ENCODE measurements around the gene FXYD4. TPM values are rescaled to one million over a fixed set of nuclear protein-coding genes. Genes with fewer than 3 reads are reported as not detected.

Gene FXYD4
- total RNA-seq, 2 experiments from 2014 or later: not detected

DNA sequence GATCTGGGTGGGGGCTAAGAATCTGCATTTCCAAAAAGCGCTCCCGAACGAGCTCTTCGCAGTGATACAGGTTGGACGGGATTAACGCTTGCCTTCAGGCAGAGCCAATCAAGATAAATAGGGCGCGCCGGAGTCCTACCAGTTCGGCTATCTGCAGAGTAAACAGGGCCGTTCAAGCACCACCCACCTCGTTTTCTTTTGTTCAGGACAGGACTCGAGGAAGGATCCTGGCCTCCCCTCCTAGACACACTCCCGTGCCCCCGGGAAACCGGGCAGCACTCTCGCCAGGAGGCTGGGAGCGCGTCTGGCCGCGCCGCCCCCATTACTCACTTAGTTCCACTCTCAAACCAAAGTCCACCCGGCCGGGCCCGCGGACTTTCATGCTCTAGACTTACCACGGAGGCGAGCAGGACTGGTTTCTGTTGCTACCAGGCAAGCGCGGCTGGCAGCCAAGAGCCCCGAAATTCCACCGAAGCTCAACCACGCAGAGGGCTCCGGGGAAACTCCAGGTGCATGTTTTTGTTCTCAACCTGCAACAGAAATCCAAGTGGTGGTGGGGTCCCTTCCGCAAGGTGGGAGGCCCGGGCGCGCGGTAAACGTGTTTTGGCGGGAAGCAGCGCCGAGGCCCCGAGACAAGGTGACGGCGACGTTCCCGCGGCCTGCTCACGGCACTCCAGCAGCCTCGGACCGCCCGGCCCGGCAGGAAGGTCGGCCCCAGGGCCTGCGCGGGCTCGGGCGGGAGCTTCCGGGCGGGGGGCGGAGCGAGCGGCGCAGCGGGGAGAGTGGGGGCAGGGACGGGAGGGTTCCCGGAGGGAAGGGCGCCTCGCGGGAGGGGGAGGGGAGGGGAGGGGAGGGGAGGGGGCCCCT is 24.9 kb downstream of the FXYD4 start:
- peak; percentile 90 for DNase-seq
- peak overlapping the region; percentile 85 for H3K27ac Mint-ChIP-seq
- intact Hi-C loops (cut with DNase I, micrococcal nuclease): loop anchor here (2.0 to 10.0 kb wide), 4 partner anchors 34 to 613 kb away; partner anchors contain the start of genes BMS1 (in 1 of the 2), CSGALNACT2 (in 1 of the 2) and ZNF239 (in 1 of the 2)

DNA sequence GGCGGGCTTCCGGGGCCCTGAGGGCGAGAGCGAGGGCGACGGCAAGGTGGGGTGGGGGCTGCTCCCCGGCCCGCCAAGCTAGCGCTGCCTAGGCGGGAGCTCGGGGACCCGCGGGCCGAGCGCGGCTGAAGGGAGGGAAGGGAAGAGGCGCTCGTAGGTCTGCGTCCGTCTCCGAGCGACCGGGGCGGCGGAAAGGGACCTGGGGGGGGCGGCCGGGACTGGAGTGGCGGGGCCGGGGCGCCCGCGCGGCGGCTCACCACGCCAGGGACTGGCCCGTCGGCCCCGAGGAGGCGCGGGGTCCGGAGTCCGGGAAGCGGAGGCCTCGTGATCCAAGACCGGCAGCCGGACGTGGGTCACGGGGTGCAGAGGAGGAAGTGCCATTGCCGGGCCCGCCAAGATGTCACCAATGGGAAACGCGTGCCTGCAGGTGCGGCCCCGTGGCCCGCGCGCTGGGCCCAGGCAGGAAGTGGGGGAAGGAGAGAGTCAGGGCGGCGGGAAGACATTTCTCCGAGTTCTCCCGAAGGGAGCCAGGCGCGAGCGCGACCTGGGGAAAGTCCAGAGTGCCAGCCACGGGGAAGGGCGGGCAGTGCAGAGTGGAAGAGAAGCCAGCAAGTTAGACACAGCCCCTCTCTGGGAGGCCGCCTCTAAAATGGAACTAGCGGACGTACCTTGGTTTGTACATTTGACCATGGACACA is 25.6 kb downstream of the FXYD4 start:
- DNase-seq (peak; percentile 93), ATAC-seq (peak; percentile 72)
- intact Hi-C loops (cut with DNase I, micrococcal nuclease): loop anchor here (1.0 to 10.0 kb wide), 9 partner anchors 10 to 614 kb away; partner anchors contain the start of genes BMS1 (in 1 of the 2), CSGALNACT2 (in 1 of the 2) and ZNF239 (in 1 of the 2)
- Mint-ChIP-seq H3K9me3 (ENCODE audit: low read depth) (no peaks in the 10 kb centered on the region), H3K4me1 (peaks cover 63% of the 10 kb centered on the region), H3K36me3 (ENCODE audit: low read depth) (peaks cover 84% of the 10 kb centered on the region), H3K4me3 (peak overlapping the region; percentile 99), H3K27ac (peak overlapping the region; percentile 96), H3K27me3 (no peaks in the 10 kb centered on the region)
- CTCF ChIA-PET: interaction anchor here (0.5 to 2.5 kb wide), 4 partner anchors 10 to 245 kb away, joined by 3 to 9 read pairs (median 4); no protein-coding TSS in a partner anchor
- POLR2A ChIA-PET: interaction anchor here (0.6 to 2.2 kb wide), 6 partner anchors 11 to 57 kb away, joined by 3 to 24 read pairs (median 4); partner anchors contain the start of gene HNRNPF

More for the DNA sequence above, 24.9 kb downstream of the FXYD4 start:
- no peaks in the 10 kb centered on the region for H3K27me3 Mint-ChIP-seq
- ChIA-PET CTCF (interaction anchor here (0.5 to 2.5 kb wide), 5 partner anchors 11 to 244 kb away, joined by 3 to 9 read pairs (median 3); no protein-coding TSS in a partner anchor), POLR2A (interaction anchor here (0.8 to 2.2 kb wide), 7 partner anchors 10 to 57 kb away, joined by 3 to 24 read pairs (median 3); partner anchors contain the start of gene HNRNPF)
- H3K36me3 Mint-ChIP-seq (ENCODE audit: low read depth): peaks cover 84% of the 10 kb centered on the region
- H3K9me3 Mint-ChIP-seq (ENCODE audit: low read depth): no peaks in the 10 kb centered on the region
- H3K4me1 Mint-ChIP-seq: peaks cover 61% of the 10 kb centered on the region
- H3K4me3 Mint-ChIP-seq: peak overlapping the region; percentile 99
- peak; percentile 61 for ATAC-seq

GRCh38 chr10:43398939-43399319 is 27.5 kb downstream of the FXYD4 start:
- Mint-ChIP-seq H3K4me1 (peaks cover 64% of the 10 kb centered on the region), H3K36me3 (ENCODE audit: low read depth) (peaks cover 81% of the 10 kb centered on the region), H3K27me3 (no peaks in the 10 kb centered on the region)

DNA sequence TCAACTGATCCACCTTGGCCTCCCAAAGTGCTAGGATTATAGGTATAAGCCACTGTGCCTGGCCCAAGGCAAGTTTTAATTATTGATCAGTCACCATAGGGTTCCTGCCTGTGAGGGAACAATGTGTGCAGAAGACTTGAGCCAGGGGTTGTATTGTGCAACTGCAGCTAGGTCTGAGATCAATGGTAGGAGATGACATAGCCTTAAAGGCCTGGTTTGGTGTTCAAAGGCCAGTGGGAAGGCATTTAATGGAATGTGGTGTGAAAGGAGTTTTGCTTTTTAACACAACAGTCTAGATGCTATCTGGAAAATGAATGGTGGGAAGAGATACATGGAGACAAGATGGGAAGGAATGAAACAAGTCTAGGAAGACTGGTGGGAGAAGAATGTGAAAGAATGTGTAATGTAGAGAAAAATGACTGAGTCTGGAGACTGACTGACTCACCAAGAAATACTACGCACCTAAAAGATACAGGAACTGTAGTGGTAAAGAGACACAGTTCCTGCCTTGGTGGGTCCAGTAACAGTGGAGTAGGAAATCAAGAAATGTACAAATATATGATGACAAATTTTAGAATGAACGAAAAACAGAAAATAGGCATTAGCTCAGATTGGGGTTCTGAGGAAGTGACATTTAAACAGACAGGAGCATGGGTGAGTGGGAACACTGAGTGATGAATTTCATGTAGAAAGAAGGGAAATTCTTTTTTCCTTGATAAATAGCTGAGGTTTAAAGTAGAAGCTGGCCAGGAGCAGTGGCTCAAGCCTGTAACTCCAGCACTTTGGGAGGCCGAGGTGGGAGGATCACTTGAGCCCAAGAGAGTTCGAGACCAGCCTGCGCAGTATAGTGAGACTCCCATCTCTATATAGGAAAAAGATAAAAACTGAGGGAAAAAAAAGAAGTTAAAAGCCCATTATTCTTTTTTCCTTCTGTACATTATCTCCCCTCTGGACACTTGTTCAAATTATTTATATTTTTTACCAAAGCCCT is 28.2 kb downstream of the FXYD4 start:
- Mint-ChIP-seq H3K36me3 (ENCODE audit: low read depth) (peaks cover 83% of the 10 kb centered on the region), H3K27me3 (no peaks in the 10 kb centered on the region), H3K27ac (peak overlapping the region; percentile 96), H3K4me3 (peak overlapping the region; percentile 99), H3K9me3 (ENCODE audit: low read depth) (no peaks in the 10 kb centered on the region), H3K4me1 (peaks cover 64% of the 10 kb centered on the region)
- CTCF ChIA-PET: interaction anchor here (0.6 to 1.5 kb wide), 4 partner anchors 8 to 195 kb away, joined by 3 to 4 read pairs (median 4); no protein-coding TSS in a partner anchor
- no peak for DNase-seq
- peak; percentile 51 for ATAC-seq
- intact Hi-C loops (cut with DNase I, micrococcal nuclease): loop anchor here (1.0 to 10.0 kb wide), 6 partner anchors 8 to 262 kb away; partner anchors contain the start of genes CSGALNACT2 (in 1 of the 2) and ZNF239 (in 1 of the 2)
- POLR2A ChIA-PET: interaction anchor here (0.7 to 1.3 kb wide), 6 partner anchors 9 to 263 kb away, joined by 3 to 8 read pairs (median 5); no protein-coding TSS in a partner anchor

More at GRCh38 chr10:43398939-43399319, 27.5 kb downstream of the FXYD4 start:
- ChIA-PET CTCF (interaction anchor here (0.8 kb wide), 1 partner anchor 9 kb away, joined by 3 read pairs; no protein-coding TSS in a partner anchor), POLR2A (interaction anchor here (1.3 to 1.4 kb wide), 2 partner anchors 9 to 17 kb away, joined by 3 to 4 read pairs; no protein-coding TSS in a partner anchor)
- DNase-seq (no peak), ATAC-seq (no peak)
- intact Hi-C loops (cut with DNase I, micrococcal nuclease): loop anchor here (1.0 to 10.0 kb wide), 5 partner anchors 8 to 262 kb away; partner anchors contain the start of genes CSGALNACT2 (in 1 of the 2) and ZNF239 (in 1 of the 2)
- Mint-ChIP-seq H3K4me3 (peak overlapping the region; percentile 99), H3K27ac (peak overlapping the region; percentile 96), H3K9me3 (ENCODE audit: low read depth) (no peaks in the 10 kb centered on the region)

GRCh38 chr10:43401627-43402026 is 30.2 kb downstream of the FXYD4 start:
- H3K36me3 Mint-ChIP-seq (ENCODE audit: low read depth): peaks cover 82% of the 10 kb centered on the region
- peak overlapping the region; percentile 99 for H3K4me3 Mint-ChIP-seq
- intact Hi-C loops (cut with DNase I, micrococcal nuclease): loop anchor here in 1 of 2 experiments (10.0 kb wide), 1 partner anchor 193 kb away; no protein-coding TSS in a partner anchor
- H3K27ac Mint-ChIP-seq: peak overlapping the region; percentile 73
- CTCF ChIA-PET: interaction anchor here (0.7 kb wide), 1 partner anchor 114 kb away, joined by 3 read pairs; no protein-coding TSS in a partner anchor
- no peaks in the 10 kb centered on the region for H3K27me3 Mint-ChIP-seq
- POLR2A ChIA-PET: interaction anchor here (0.7 to 1.2 kb wide), 3 partner anchors 10 to 263 kb away, joined by 3 to 4 read pairs (median 3); partner anchors contain the start of gene CSGALNACT2
- H3K4me1 Mint-ChIP-seq: peaks cover 56% of the 10 kb centered on the region
- H3K9me3 Mint-ChIP-seq (ENCODE audit: low read depth): no peaks in the 10 kb centered on the region
- DNase-seq (no peak), ATAC-seq (no peak)

- no peaks in the 10 kb centered on the region for H3K9me3 Mint-ChIP-seq (ENCODE audit: low read depth)
- H3K4me1 Mint-ChIP-seq: peaks cover 56% of the 10 kb centered on the region
- peak overlapping the region; percentile 73 for H3K27ac Mint-ChIP-seq
- H3K36me3 Mint-ChIP-seq (ENCODE audit: low read depth): peaks cover 82% of the 10 kb centered on the region
- ATAC-seq (no peak), DNase-seq (no peak)
- H3K4me3 Mint-ChIP-seq: peak overlapping the region; percentile 99
- H3K27me3 Mint-ChIP-seq: no peaks in the 10 kb centered on the region
- CTCF ChIA-PET: no interaction called here
- intact Hi-C loops (cut with DNase I, micrococcal nuclease): loop anchor here in 1 of 2 experiments (10.0 kb wide), 1 partner anchor 193 kb away; no protein-coding TSS in a partner anchor
- POLR2A ChIA-PET: no interaction called here
These were observed 30.7 kb downstream of the FXYD4 start for GRCh38 chr10:43402176-43402575.

- Mint-ChIP-seq H3K27ac (peak overlapping the region; percentile 73), H3K27me3 (no peaks in the 10 kb centered on the region), H3K9me3 (ENCODE audit: low read depth) (no peaks in the 10 kb centered on the region), H3K4me1 (peaks cover 56% of the 10 kb centered on the region), H3K4me3 (peak overlapping the region; percentile 99), H3K36me3 (ENCODE audit: low read depth) (peaks cover 81% of the 10 kb centered on the region)
- no peak for DNase-seq
- POLR2A ChIA-PET: no interaction called here
- intact Hi-C loops (cut with DNase I, micrococcal nuclease): loop anchor here in 1 of 2 experiments (10.0 kb wide), 1 partner anchor 192 kb away; no protein-coding TSS in a partner anchor
- ATAC-seq: no peak
- CTCF ChIA-PET: no interaction called here
These were observed 31.5 kb downstream of the FXYD4 start for GRCh38 chr10:43402880-43403452.

- no peaks in the 10 kb centered on the region for H3K27me3 Mint-ChIP-seq
- intact Hi-C loops (cut with DNase I, micrococcal nuclease): loop anchor here in 1 of 2 experiments (10.0 kb wide), 1 partner anchor 191 kb away; no protein-coding TSS in a partner anchor
- H3K27ac Mint-ChIP-seq: peak overlapping the region; percentile 91
- ATAC-seq (no peak), DNase-seq (no peak)
- no peaks in the 10 kb centered on the region for H3K9me3 Mint-ChIP-seq (ENCODE audit: low read depth)
- CTCF ChIA-PET: no interaction called here
- H3K4me3 Mint-ChIP-seq: peak overlapping the region; percentile 99
- peaks cover 52% of the 10 kb centered on the region for H3K4me1 Mint-ChIP-seq
- POLR2A ChIA-PET: interaction anchor here (0.7 to 0.9 kb wide), 2 partner anchors 10 to 271 kb away, joined by 3 read pairs; no protein-coding TSS in a partner anchor
- peaks cover 77% of the 10 kb centered on the region for H3K36me3 Mint-ChIP-seq (ENCODE audit: low read depth)
These were observed 32.7 kb downstream of the FXYD4 start for GRCh38 chr10:43403911-43404703.

DNA sequence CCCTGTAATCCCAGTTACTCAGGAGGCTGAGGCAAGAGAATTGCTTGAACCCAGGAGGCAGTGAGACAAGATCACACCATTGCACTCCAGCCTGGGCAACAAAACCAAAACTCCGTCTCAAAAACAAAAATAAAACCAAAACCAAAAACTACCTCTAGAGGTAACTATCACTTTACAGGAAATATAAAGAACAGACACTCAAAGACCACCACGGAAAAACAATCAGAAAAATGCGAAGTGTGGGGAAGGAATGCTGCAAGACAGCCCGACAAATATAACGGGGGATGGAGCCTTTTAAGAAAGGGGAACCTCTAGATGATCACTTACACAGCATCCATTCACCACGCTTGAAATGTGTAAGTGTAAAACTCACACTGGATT is 33.3 kb downstream of the FXYD4 start:
- POLR2A ChIA-PET: no interaction called here
- CTCF ChIA-PET: no interaction called here
- ATAC-seq (no peak), DNase-seq (no peak)
- H3K36me3 Mint-ChIP-seq (ENCODE audit: low read depth): peaks cover 75% of the 10 kb centered on the region
- H3K27ac Mint-ChIP-seq: peak overlapping the region; percentile 91
- H3K27me3 Mint-ChIP-seq: no peaks in the 10 kb centered on the region
- intact Hi-C loops (cut with DNase I, micrococcal nuclease): loop anchor here (5.0 to 10.0 kb wide), 2 partner anchors 190 to 413 kb away; no protein-coding TSS in a partner anchor
- H3K9me3 Mint-ChIP-seq (ENCODE audit: low read depth): no peaks in the 10 kb centered on the region
- peaks cover 46% of the 10 kb centered on the region for H3K4me1 Mint-ChIP-seq
- peak overlapping the region; percentile 99 for H3K4me3 Mint-ChIP-seq
